ENCODE data around the gene HIF3A.
"Not testable (repeated sequence)": the region's sequence is repeated elsewhere in the genome, so short reads cannot be mapped to it uniquely, and the experiment has no call there.

Gene HIF3A

GRCh38 chr19:46297700-46298478, 1.0 kb downstream of the HIF3A start:
- peak overlapping the region; percentile 56 for H3K4me3 ChIP-seq (ENCODE audit: low read length)
- H3K4me1 ChIP-seq (ENCODE audit: control insufficient read depth, insufficient read depth, low read length): peaks cover 29% of the 10 kb centered on the region
- no peaks in the 10 kb centered on the region for H3K27me3 ChIP-seq (ENCODE audit: control insufficient read depth, insufficient read depth, low read length)
- H3K9ac ChIP-seq (ENCODE audit: low read length): peak overlapping the region; percentile 68
- H3K36me3 ChIP-seq (ENCODE audit: control insufficient read depth, insufficient read depth, low read length): no peaks in the 10 kb centered on the region
- H3K27ac ChIP-seq (ENCODE audit: low read depth, low read length): peak overlapping the region; percentile 92

GRCh38 chr19:46298479-46299003, 1.7 kb downstream of the HIF3A start:
- peak overlapping the region; percentile 54 for H3K9ac ChIP-seq (ENCODE audit: low read length)
- H3K27ac ChIP-seq (ENCODE audit: low read depth, low read length): peak overlapping the region; percentile 92
- H3K36me3 ChIP-seq (ENCODE audit: control insufficient read depth, insufficient read depth, low read length): no peaks in the 10 kb centered on the region
- no peaks in the 10 kb centered on the region for H3K27me3 ChIP-seq (ENCODE audit: control insufficient read depth, insufficient read depth, low read length)
- peaks cover 34% of the 10 kb centered on the region for H3K4me1 ChIP-seq (ENCODE audit: control insufficient read depth, insufficient read depth, low read length)
- peak overlapping the region; percentile 50 for H3K4me3 ChIP-seq (ENCODE audit: low read length)

- Histone ChIP-seq H3K36me3 (ENCODE audit: control insufficient read depth, insufficient read depth, low read length) (no peaks in the 10 kb centered on the region), H3K27me3 (ENCODE audit: control insufficient read depth, insufficient read depth, low read length) (no peaks in the 10 kb centered on the region), H3K27ac (ENCODE audit: low read depth, low read length) (peak overlapping the region; percentile 98), H3K9ac (ENCODE audit: low read length) (no peak overlapping the region), H3K4me3 (ENCODE audit: low read length) (peak overlapping the region; percentile 68), H3K4me1 (ENCODE audit: control insufficient read depth, insufficient read depth, low read length) (peaks cover 34% of the 10 kb centered on the region)
Observed at GRCh38 chr19:46299004-46299509, 2.2 kb downstream of the HIF3A start.

- Histone ChIP-seq H3K36me3 (ENCODE audit: control insufficient read depth, insufficient read depth, low read length) (peaks cover under 1% of the 10 kb centered on the region), H3K9ac (ENCODE audit: low read length) (no peak overlapping the region), H3K27me3 (ENCODE audit: control insufficient read depth, insufficient read depth, low read length) (no peaks in the 10 kb centered on the region), H3K27ac (ENCODE audit: low read depth, low read length) (peak overlapping the region; percentile 98), H3K4me3 (ENCODE audit: low read length) (peak overlapping the region; percentile 68), H3K4me1 (ENCODE audit: control insufficient read depth, insufficient read depth, low read length) (peaks cover 34% of the 10 kb centered on the region)
Observed at GRCh38 chr19:46299695-46300094, 2.9 kb downstream of the HIF3A start.

GRCh38 chr19:46303322-46303690, 6.5 kb downstream of the HIF3A start:
- H3K4me1 ChIP-seq (ENCODE audit: control insufficient read depth, insufficient read depth, low read length): peaks cover 29% of the 10 kb centered on the region
- H3K9ac ChIP-seq (ENCODE audit: low read length): no peak overlapping the region
- H3K27ac ChIP-seq (ENCODE audit: low read depth, low read length): peak overlapping the region; percentile 79
- no peaks in the 10 kb centered on the region for H3K27me3 ChIP-seq (ENCODE audit: control insufficient read depth, insufficient read depth, low read length)
- H3K4me3 ChIP-seq (ENCODE audit: low read length): no peak overlapping the region
- peaks cover 9% of the 10 kb centered on the region for H3K36me3 ChIP-seq (ENCODE audit: control insufficient read depth, insufficient read depth, low read length)

GRCh38 chr19:46303691-46304397, 7.0 kb downstream of the HIF3A start:
- Histone ChIP-seq H3K9ac (ENCODE audit: low read length) (no peak overlapping the region), H3K27ac (ENCODE audit: low read depth, low read length) (peak overlapping the region; percentile 79), H3K4me1 (ENCODE audit: control insufficient read depth, insufficient read depth, low read length) (peaks cover 26% of the 10 kb centered on the region)

GRCh38 chr19:46306501-46306900, 9.7 kb downstream of the HIF3A start:
- no peak overlapping the region for H3K27ac ChIP-seq (ENCODE audit: low read depth, low read length)
- peaks cover 7% of the 10 kb centered on the region for H3K4me1 ChIP-seq (ENCODE audit: control insufficient read depth, insufficient read depth, low read length)
- H3K4me3 ChIP-seq (ENCODE audit: low read length): no peak overlapping the region
- H3K27me3 ChIP-seq (ENCODE audit: control insufficient read depth, insufficient read depth, low read length): no peaks in the 10 kb centered on the region
- peaks cover 9% of the 10 kb centered on the region for H3K36me3 ChIP-seq (ENCODE audit: control insufficient read depth, insufficient read depth, low read length)
- H3K9ac ChIP-seq (ENCODE audit: low read length): no peak overlapping the region

More at GRCh38 chr19:46303691-46304397, 7.0 kb downstream of the HIF3A start:
- peaks cover 9% of the 10 kb centered on the region for H3K36me3 ChIP-seq (ENCODE audit: control insufficient read depth, insufficient read depth, low read length)
- no peaks in the 10 kb centered on the region for H3K27me3 ChIP-seq (ENCODE audit: control insufficient read depth, insufficient read depth, low read length)
- peak overlapping the region; percentile 33 for H3K4me3 ChIP-seq (ENCODE audit: low read length)

- H3K36me3 ChIP-seq (ENCODE audit: control insufficient read depth, insufficient read depth, low read length): peaks cover 14% of the 10 kb centered on the region
- H3K4me3 ChIP-seq (ENCODE audit: low read length): no peak overlapping the region
- no peaks in the 10 kb centered on the region for H3K27me3 ChIP-seq (ENCODE audit: control insufficient read depth, insufficient read depth, low read length)
- H3K9ac ChIP-seq (ENCODE audit: low read length): no peak overlapping the region
- no peak overlapping the region for H3K27ac ChIP-seq (ENCODE audit: low read depth, low read length)
- H3K4me1 ChIP-seq (ENCODE audit: control insufficient read depth, insufficient read depth, low read length): no peaks in the 10 kb centered on the region
Observed at GRCh38 chr19:46308510-46308909, 11.7 kb downstream of the HIF3A start.

- H3K9ac ChIP-seq (ENCODE audit: low read length): no peak overlapping the region
- H3K4me1 ChIP-seq (ENCODE audit: control insufficient read depth, insufficient read depth, low read length): no peaks in the 10 kb centered on the region
- H3K36me3 ChIP-seq (ENCODE audit: control insufficient read depth, insufficient read depth, low read length): peaks cover 14% of the 10 kb centered on the region
- no peak overlapping the region for H3K4me3 ChIP-seq (ENCODE audit: low read length)
- H3K27ac ChIP-seq (ENCODE audit: low read depth, low read length): no peak overlapping the region
- H3K27me3 ChIP-seq (ENCODE audit: control insufficient read depth, insufficient read depth, low read length): no peaks in the 10 kb centered on the region
Observed at GRCh38 chr19:46309056-46309455, 12.2 kb downstream of the HIF3A start.

GRCh38 chr19:46311444-46311843, 14.6 kb downstream of the HIF3A start:
- no peak overlapping the region for H3K4me3 ChIP-seq (ENCODE audit: low read length)
- H3K27me3 ChIP-seq (ENCODE audit: control insufficient read depth, insufficient read depth, low read length): no peaks in the 10 kb centered on the region
- H3K27ac ChIP-seq (ENCODE audit: low read depth, low read length): no peak overlapping the region
- H3K36me3 ChIP-seq (ENCODE audit: control insufficient read depth, insufficient read depth, low read length): peaks cover 7% of the 10 kb centered on the region
- no peaks in the 10 kb centered on the region for H3K4me1 ChIP-seq (ENCODE audit: control insufficient read depth, insufficient read depth, low read length)
- H3K9ac ChIP-seq (ENCODE audit: low read length): no peak overlapping the region

- not testable (repeated sequence) for H3K4me1 ChIP-seq (ENCODE audit: control insufficient read depth, insufficient read depth, low read length); H3K4me3 ChIP-seq (ENCODE audit: low read length); H3K9ac ChIP-seq (ENCODE audit: low read length); H3K27me3 ChIP-seq (ENCODE audit: control insufficient read depth, insufficient read depth, low read length); H3K27ac ChIP-seq (ENCODE audit: low read depth, low read length); H3K36me3 ChIP-seq (ENCODE audit: control insufficient read depth, insufficient read depth, low read length)
Observed at GRCh38 chr19:46313540-46314469, 17.0 kb downstream of the HIF3A start.

GRCh38 chr19:46317339-46317738, 20.5 kb downstream of the HIF3A start:
- no peaks in the 10 kb centered on the region for H3K4me1 ChIP-seq (ENCODE audit: control insufficient read depth, insufficient read depth, low read length)
- no peaks in the 10 kb centered on the region for H3K27me3 ChIP-seq (ENCODE audit: control insufficient read depth, insufficient read depth, low read length)
- no peak overlapping the region for H3K4me3 ChIP-seq (ENCODE audit: low read length)
- H3K36me3 ChIP-seq (ENCODE audit: control insufficient read depth, insufficient read depth, low read length): peaks cover 11% of the 10 kb centered on the region
- no peak overlapping the region for H3K9ac ChIP-seq (ENCODE audit: low read length)
- no peak overlapping the region for H3K27ac ChIP-seq (ENCODE audit: low read depth, low read length)
